KOPT-K1 (cell line): ENCODE results near the gene GORASP2.

Source experiments
- H3K27ac ChIP-seq: fragments of 200-600 bp; sonication (generic); 2 replicates; pipeline ENCODE4 v1.5.1; 2016; ENCODE audit warnings: antibody characterized with exemption, mild to moderate bottlenecking, low read depth, low read length; ENCODE audit not compliant: poor library complexity, severe bottlenecking
- H3K36me3 ChIP-seq: fragments of 200-600 bp; sonication (generic); 2 replicates; pipeline ENCODE4 v1.5.1; 2017; ENCODE audit warnings: antibody characterized with exemption, mild to moderate bottlenecking, low read length, moderate library complexity; ENCODE audit not compliant: insufficient read depth
- H3K9me3 ChIP-seq: fragments of 200-600 bp; sonication (generic); 2 replicates; pipeline ENCODE4 v1.5.1; 2017; ENCODE audit warnings: antibody characterized with exemption, low read length, mild to moderate bottlenecking; ENCODE audit not compliant: insufficient read depth, poor library complexity, severe bottlenecking

GORASP2 gene

GRCh38 chr2:170928824-170929685 lies at the start of gene GORASP2:
Gene GORASP2 (plus strand): TSS chr2:170929253. CDS start chr2:170929341, 88 bp downstream.
- Histone ChIP-seq H3K9me3 (peaks cover 14% of the 10 kb centered on the region), H3K27ac (peak within 1 kb of the TSS; percentile 87), H3K36me3 (peaks cover 28% of the 10 kb centered on the region)

GRCh38 chr2:170881840-170882239 lies 47.2 kb upstream of the GORASP2 start:
- H3K9me3 ChIP-seq, result no peaks in the 10 kb centered on the region
- no peaks in the 10 kb centered on the region for H3K36me3 ChIP-seq
- no peak overlapping the region for H3K27ac ChIP-seq

- Histone ChIP-seq H3K27ac (no peak overlapping the region), H3K36me3 (no peaks in the 10 kb centered on the region), H3K9me3 (no peaks in the 10 kb centered on the region)
Observed at GRCh38 chr2:170882758-170883157, 46.3 kb upstream of the GORASP2 start.

- Histone ChIP-seq H3K27ac (no peak overlapping the region), H3K36me3 (no peaks in the 10 kb centered on the region), H3K9me3 (no peaks in the 10 kb centered on the region)
Observed at GRCh38 chr2:170883683-170884082, 45.4 kb upstream of the GORASP2 start.

GRCh38 chr2:170885130-170885791 lies 43.8 kb upstream of the GORASP2 start:
- Histone ChIP-seq H3K36me3 (no peaks in the 10 kb centered on the region), H3K9me3 (no peaks in the 10 kb centered on the region)

GRCh38 chr2:170886386-170886785 lies 42.7 kb upstream of the GORASP2 start:
- Histone ChIP-seq H3K9me3 (no peaks in the 10 kb centered on the region), H3K27ac (no peak overlapping the region), H3K36me3 (no peaks in the 10 kb centered on the region)

More at GRCh38 chr2:170885130-170885791, 43.8 kb upstream of the GORASP2 start:
- H3K27ac ChIP-seq, result no peak overlapping the region

GRCh38 chr2:170887496-170887895 lies 41.6 kb upstream of the GORASP2 start:
- Histone ChIP-seq H3K36me3 (no peaks in the 10 kb centered on the region), H3K9me3 (no peaks in the 10 kb centered on the region), H3K27ac (no peak overlapping the region)

GRCh38 chr2:170887896-170888295 lies 41.2 kb upstream of the GORASP2 start:
- Histone ChIP-seq H3K9me3 (no peaks in the 10 kb centered on the region), H3K27ac (no peak overlapping the region), H3K36me3 (no peaks in the 10 kb centered on the region)

- Histone ChIP-seq H3K36me3 (no peaks in the 10 kb centered on the region), H3K9me3 (no peaks in the 10 kb centered on the region), H3K27ac (no peak overlapping the region)
Observed at GRCh38 chr2:170891893-170892292, 37.2 kb upstream of the GORASP2 start.

GRCh38 chr2:170892391-170892951 lies 36.6 kb upstream of the GORASP2 start:
- H3K9me3 ChIP-seq, result no peaks in the 10 kb centered on the region
- H3K36me3 ChIP-seq, result no peaks in the 10 kb centered on the region
- H3K27ac ChIP-seq, result no peak overlapping the region

GRCh38 chr2:170895023-170895757 lies 33.9 kb upstream of the GORASP2 start:
- no peak overlapping the region for H3K27ac ChIP-seq
- no peaks in the 10 kb centered on the region for H3K36me3 ChIP-seq
- H3K9me3 ChIP-seq, result no peaks in the 10 kb centered on the region

GRCh38 chr2:170896622-170897021 lies 32.4 kb upstream of the GORASP2 start:
- H3K36me3 ChIP-seq, result no peaks in the 10 kb centered on the region
- no peak overlapping the region for H3K27ac ChIP-seq
- H3K9me3 ChIP-seq, result no peaks in the 10 kb centered on the region

GRCh38 chr2:170897108-170897507 lies 31.9 kb upstream of the GORASP2 start:
- no peak overlapping the region for H3K27ac ChIP-seq
- no peaks in the 10 kb centered on the region for H3K36me3 ChIP-seq
- H3K9me3 ChIP-seq, result no peaks in the 10 kb centered on the region

- H3K27ac ChIP-seq, result no peak overlapping the region
- H3K9me3 ChIP-seq, result peaks cover 12% of the 10 kb centered on the region
- H3K36me3 ChIP-seq, result no peaks in the 10 kb centered on the region
Observed at GRCh38 chr2:170905864-170906263, 23.2 kb upstream of the GORASP2 start.
